Measurements from ENCODE around the gene PLCD3.

The PLCD3 gene

DNA sequence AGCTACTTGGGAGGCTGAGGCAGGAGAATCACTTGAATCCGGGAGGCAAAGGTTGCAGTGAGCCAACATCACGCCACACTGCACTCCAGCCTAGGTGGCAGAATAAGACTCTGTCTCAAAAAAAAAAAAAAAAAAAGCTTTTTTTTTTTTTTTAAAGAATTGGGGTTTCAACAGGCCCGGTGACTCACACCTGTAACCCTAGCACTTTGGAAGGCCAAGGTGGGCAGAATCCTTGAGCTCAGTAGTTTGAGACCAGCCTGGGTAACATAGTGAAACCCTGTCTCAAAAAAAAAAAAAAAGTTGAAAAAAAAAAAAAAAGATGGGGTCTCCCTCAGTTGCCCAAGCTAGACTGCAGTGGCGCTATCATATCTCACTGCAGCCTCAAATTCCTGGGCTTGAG is 22.7 kb upstream of the PLCD3 start:
- H3K4me2 ChIP-seq (ENCODE audit: low read length), result no peak overlapping the region
- H4K20me1 ChIP-seq (ENCODE audit: insufficient read depth, low read length), result peaks cover 18% of the 10 kb centered on the region
- H3K79me2 ChIP-seq (ENCODE audit: low read length), result peaks cover 23% of the 10 kb centered on the region
- no peak overlapping the region for H2AFZ ChIP-seq (ENCODE audit: low read depth, low read length)
- H3K9ac ChIP-seq (ENCODE audit: low read length), result no peak overlapping the region
- no peaks in the 10 kb centered on the region for H3K27me3 ChIP-seq (ENCODE audit: low read depth, low read length)
- H3K4me1 ChIP-seq (ENCODE audit: low read length), result peaks cover 19% of the 10 kb centered on the region
- TF ChIP-seq, protein P1, sequence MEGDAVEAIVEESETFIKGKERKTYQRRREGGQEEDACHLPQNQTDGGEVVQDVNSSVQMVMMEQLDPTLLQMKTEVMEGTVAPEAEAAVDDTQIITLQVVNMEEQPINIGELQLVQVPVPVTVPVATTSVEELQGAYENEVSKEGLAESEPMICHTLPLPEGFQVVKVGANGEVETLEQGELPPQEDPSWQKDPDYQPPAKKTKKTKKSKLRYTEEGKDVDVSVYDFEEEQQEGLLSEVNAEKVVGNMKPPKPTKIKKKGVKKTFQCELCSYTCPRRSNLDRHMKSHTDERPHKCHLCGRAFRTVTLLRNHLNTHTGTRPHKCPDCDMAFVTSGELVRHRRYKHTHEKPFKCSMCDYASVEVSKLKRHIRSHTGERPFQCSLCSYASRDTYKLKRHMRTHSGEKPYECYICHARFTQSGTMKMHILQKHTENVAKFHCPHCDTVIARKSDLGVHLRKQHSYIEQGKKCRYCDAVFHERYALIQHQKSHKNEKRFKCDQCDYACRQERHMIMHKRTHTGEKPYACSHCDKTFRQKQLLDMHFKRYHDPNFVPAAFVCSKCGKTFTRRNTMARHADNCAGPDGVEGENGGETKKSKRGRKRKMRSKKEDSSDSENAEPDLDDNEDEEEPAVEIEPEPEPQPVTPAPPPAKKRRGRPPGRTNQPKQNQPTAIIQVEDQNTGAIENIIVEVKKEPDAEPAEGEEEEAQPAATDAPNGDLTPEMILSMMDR (IDR thresholded peaks at IDR 0.05; ENCODE audit: low read depth, low read length), result no peak
- TF ChIP-seq EZH2phosphoT487 (IDR thresholded peaks at IDR 0.05; ENCODE audit: low read depth), result no peak
- peaks cover 16% of the 10 kb centered on the region for H3K36me3 ChIP-seq (replicated peaks; ENCODE audit: low read depth, low read length)
- no peaks in the 10 kb centered on the region for H3K9me3 ChIP-seq (ENCODE audit: insufficient read depth, low read length)
- H3K4me3 ChIP-seq (ENCODE audit: low read length), result no peak overlapping the region
- no peak overlapping the region for H3K27ac ChIP-seq (ENCODE audit: low read length)

DNA sequence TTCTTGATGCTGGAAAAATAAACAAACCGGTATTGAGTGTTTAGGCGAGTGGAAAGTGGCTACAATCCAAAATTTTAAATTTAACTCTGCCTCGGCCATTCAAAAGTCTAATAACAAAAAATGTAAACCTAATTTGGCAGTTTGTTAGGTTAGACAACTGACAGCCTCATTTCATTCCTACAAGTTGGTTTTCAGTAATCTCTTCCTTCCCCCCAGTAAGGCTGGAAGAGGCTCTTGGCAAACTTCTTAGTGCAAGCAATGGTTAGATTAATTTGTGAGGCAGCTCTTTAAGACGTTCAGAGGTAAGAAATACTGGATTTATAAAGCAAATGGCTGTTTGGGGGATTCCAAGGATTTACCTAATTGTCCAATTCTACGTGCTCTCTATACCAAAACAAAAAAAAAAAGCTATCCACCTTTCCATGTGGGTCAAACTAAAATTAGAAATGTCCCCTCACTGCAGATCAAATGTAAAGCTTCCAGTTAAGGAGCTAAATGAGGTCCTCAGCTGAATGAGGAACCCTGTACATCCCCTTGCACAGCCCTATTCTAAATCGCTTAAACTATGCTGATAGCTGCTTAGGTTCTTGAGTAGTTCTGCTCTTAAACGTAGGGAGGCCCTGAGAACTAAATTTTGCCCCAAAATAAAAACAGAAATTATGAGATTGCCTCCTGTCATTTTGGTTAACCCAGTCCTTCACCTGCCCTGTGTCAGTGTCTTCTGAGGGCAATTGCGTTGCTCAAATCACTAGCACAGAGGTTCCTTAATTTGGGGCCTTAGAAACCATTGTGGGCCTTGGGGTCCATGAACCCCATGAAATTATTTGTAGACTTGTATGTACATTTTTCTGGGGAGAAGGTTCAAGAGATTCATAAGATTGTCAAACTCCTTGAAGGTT is 18.8 kb upstream of the PLCD3 start:
- Histone ChIP-seq H2AFZ (ENCODE audit: low read depth, low read length) (no peak overlapping the region), H3K79me2 (ENCODE audit: low read length) (peaks cover 27% of the 10 kb centered on the region), H3K36me3 (replicated peaks; ENCODE audit: low read depth, low read length) (no peaks in the 10 kb centered on the region), H3K9me3 (ENCODE audit: insufficient read depth, low read length) (no peaks in the 10 kb centered on the region), H3K4me1 (ENCODE audit: low read length) (peaks cover 22% of the 10 kb centered on the region), H4K20me1 (ENCODE audit: insufficient read depth, low read length) (peaks cover 18% of the 10 kb centered on the region), H3K27me3 (ENCODE audit: low read depth, low read length) (no peaks in the 10 kb centered on the region), H3K4me3 (ENCODE audit: low read length) (peak overlapping the region; percentile 86; the same call in 1 of the 2 replicates), H3K4me2 (ENCODE audit: low read length) (peak overlapping the region; percentile 95), H3K27ac (ENCODE audit: low read length) (peak overlapping the region; percentile 3; the same call in 1 of the 2 replicates), H3K9ac (ENCODE audit: low read length) (peak overlapping the region; percentile 76)
- TF ChIP-seq EZH2phosphoT487 (IDR thresholded peaks at IDR 0.05; ENCODE audit: low read depth), result no peak
- TF ChIP-seq, protein P1 (IDR thresholded peaks at IDR 0.05; ENCODE audit: low read depth, low read length), result no peak

DNA sequence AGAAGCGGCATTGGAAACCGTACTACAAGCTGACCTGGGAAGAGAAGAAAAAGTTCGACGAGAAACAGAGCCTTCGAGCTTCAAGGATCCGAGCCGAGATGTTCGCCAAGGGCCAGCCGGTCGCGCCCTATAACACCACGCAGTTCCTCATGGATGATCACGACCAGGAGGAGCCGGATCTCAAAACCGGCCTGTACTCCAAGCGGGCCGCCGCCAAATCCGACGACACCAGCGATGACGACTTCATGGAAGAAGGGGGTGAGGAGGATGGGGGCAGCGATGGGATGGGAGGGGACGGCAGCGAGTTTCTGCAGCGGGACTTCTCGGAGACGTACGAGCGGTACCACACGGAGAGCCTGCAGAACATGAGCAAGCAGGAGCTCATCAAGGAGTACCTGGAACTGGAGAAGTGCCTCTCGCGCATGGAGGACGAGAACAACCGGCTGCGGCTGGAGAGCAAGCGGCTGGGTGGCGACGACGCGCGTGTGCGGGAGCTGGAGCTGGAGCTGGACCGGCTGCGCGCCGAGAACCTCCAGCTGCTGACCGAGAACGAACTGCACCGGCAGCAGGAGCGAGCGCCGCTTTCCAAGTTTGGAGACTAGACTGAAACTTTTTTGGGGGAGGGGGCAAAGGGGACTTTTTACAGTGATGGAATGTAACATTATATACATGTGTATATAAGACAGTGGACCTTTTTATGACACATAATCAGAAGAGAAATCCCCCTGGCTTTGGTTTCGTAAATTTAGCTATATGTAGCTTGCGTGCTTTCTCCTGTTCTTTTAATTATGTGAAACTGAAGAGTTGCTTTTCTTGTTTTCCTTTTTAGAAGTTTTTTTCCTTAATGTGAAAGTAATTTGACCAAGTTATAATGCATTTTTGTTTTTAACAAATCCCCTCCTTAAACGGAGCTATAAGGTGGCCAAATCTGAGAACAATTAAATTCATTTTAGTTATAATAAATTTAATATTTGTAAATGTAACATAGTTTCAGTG is 17.7 kb upstream of the PLCD3 start:
- Histone ChIP-seq H2AFZ (ENCODE audit: low read depth, low read length) (no peak overlapping the region), H4K20me1 (ENCODE audit: insufficient read depth, low read length) (peaks cover 13% of the 10 kb centered on the region), H3K27me3 (ENCODE audit: low read depth, low read length) (no peaks in the 10 kb centered on the region), H3K27ac (ENCODE audit: low read length) (peak overlapping the region; percentile 57), H3K36me3 (replicated peaks; ENCODE audit: low read depth, low read length) (no peaks in the 10 kb centered on the region), H3K4me1 (ENCODE audit: low read length) (peaks cover 22% of the 10 kb centered on the region), H3K4me3 (ENCODE audit: low read length) (peak overlapping the region; percentile 86), H3K4me2 (ENCODE audit: low read length) (peak overlapping the region; percentile 95), H3K9ac (ENCODE audit: low read length) (peak overlapping the region; percentile 76), H3K9me3 (ENCODE audit: insufficient read depth, low read length) (no peaks in the 10 kb centered on the region), H3K79me2 (ENCODE audit: low read length) (peaks cover 27% of the 10 kb centered on the region)
- TF ChIP-seq, protein P1 (IDR thresholded peaks at IDR 0.05; ENCODE audit: low read depth, low read length), result no peak
- no peak for TF ChIP-seq EZH2phosphoT487 (IDR thresholded peaks at IDR 0.05; ENCODE audit: low read depth)

All from OCI-LY3 (cell line).